ENCODE results near the gene PAXX.

PAXX gene

GRCh38 chr9:137006116-137007003 is 14.1 kb downstream of the PAXX start:
- no peak for DNase-seq

GRCh38 chr9:137007108-137007815 is 15.0 kb downstream of the PAXX start:
- DNase-seq, result no peak

GRCh38 chr9:137007816-137008270 is 15.6 kb downstream of the PAXX start:
- no peak for DNase-seq

GRCh38 chr9:137008312-137008711 is 16.1 kb downstream of the PAXX start:
- DNase-seq, result no peak

GRCh38 chr9:137009217-137009616 is 17.0 kb downstream of the PAXX start:
- DNase-seq, result no peak

GRCh38 chr9:137009938-137010732 is 17.9 kb downstream of the PAXX start:
- no peak for DNase-seq

GRCh38 chr9:137011156-137011555 is 18.9 kb downstream of the PAXX start:
- no peak for DNase-seq

- DNase-seq, result no peak
Observed at GRCh38 chr9:137011907-137012675, 19.9 kb downstream of the PAXX start.

- DNase-seq, result no peak
Observed at GRCh38 chr9:137012694-137013570, 20.7 kb downstream of the PAXX start.

- DNase-seq, result no peak
Observed at GRCh38 chr9:137013571-137013940, 21.3 kb downstream of the PAXX start.

- no peak for DNase-seq
Observed at GRCh38 chr9:137014166-137014565, 21.9 kb downstream of the PAXX start.

GRCh38 chr9:137014776-137015539 is 22.7 kb downstream of the PAXX start:
- no peak for DNase-seq

- DNase-seq, result no peak
Observed at GRCh38 chr9:137015540-137015930, 23.3 kb downstream of the PAXX start.

- DNase-seq, result no peak
Observed at GRCh38 chr9:137015976-137016375, 23.8 kb downstream of the PAXX start.

- DNase-seq, result no peak
Observed at GRCh38 chr9:137016436-137016835, 24.2 kb downstream of the PAXX start.

- no peak for DNase-seq
Observed at GRCh38 chr9:137017071-137017470, 24.8 kb downstream of the PAXX start.

GRCh38 chr9:137017791-137018497 is 25.7 kb downstream of the PAXX start:
- DNase-seq, result no peak

GRCh38 chr9:137018761-137019559 is 26.7 kb downstream of the PAXX start:
- no peak for DNase-seq
